Measurements from ENCODE around the gene MAP3K5. TPM values are rescaled to one million over a fixed set of nuclear protein-coding genes. Genes with fewer than 3 reads are reported as not detected.
A peak's percentile ranks its signal among the peaks of the same experiment; 100 is the strongest.

The MAP3K5 gene
- total and polyA plus RNA-seq, 2 of the 8 experiments (the other 6 are each of a cell fraction or from before 2014, with no cell fraction given), result 0.63 to 2.6 TPM

DNA sequence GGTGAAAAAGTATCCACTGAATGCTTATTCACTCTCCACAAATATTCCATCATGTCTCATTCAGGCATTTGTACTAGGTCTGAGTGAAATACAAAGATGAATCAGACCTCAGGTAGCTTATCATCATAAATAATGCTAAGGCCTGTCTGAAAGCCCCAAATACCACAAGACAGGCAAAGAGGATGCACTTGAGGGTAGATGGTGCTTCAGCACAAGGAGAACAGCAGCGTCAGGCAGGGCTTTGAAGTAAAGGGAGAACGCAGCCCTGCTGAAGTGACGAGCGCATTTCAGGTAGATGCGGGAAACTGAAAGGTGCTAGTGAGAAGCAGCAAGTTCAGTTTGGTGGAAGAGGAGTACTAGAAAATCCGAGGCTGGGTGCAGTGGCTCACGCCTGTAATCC lies 38.7 kb downstream of the MAP3K5 start:
- H3K79me1 ChIP-seq (ENCODE audit: low read depth, low read length), result no peaks in the 10 kb centered on the region
- TF ChIP-seq KDM1A (IDR thresholded peaks at IDR 0.05; ENCODE audit: borderline replicate concordance, low read length), result no peak
- no peak for TF ChIP-seq JUND (IDR thresholded peaks at IDR 0.05; ENCODE audit: low read length)

More for the DNA sequence above, 38.7 kb downstream of the MAP3K5 start:
- Histone ChIP-seq H3K27me3 (replicated peaks in 1 of 4; ENCODE audit: control insufficient read depth in 3 of 4, extremely low read depth in 1 of 4, insufficient read depth in 3 of 4, low read length in 3 of 4) (no peaks in the 10 kb centered on the region), H3K4me3 (ENCODE audit: extremely low read depth in 1 of 4, insufficient read depth in 2 of 4, low read depth in 3 of 4, low read length in 4 of 4) (no peak overlapping the region), H3K23ac (ENCODE audit: insufficient read length) (no peak overlapping the region), H3K4ac (replicated peaks; ENCODE audit: insufficient read length, low read depth, low read length) (no peak overlapping the region), H2AFZ (ENCODE audit: low read length) (no peak overlapping the region), H3K4me1 (replicated peaks in 1 of 4; ENCODE audit: control insufficient read depth in 3 of 4, insufficient read depth in 4 of 4, low read length in 3 of 4) (no peaks in the 10 kb centered on the region), H4K8ac (ENCODE audit: extremely low read depth, insufficient read depth, low read length) (no peak overlapping the region), H3K14ac (ENCODE audit: insufficient read length) (no peak overlapping the region), H3K4me2 (ENCODE audit: insufficient read depth in 1 of 2, low read depth in 2 of 2, low read length in 2 of 2) (no peak overlapping the region), H3K56ac (replicated peaks; ENCODE audit: insufficient read length, low read depth, low read length) (no peak overlapping the region), H3K9me3 (ENCODE audit: insufficient read depth in 2 of 2, low read depth in 1 of 2, low read length in 1 of 2) (no peaks in the 10 kb centered on the region), H2AK5ac (ENCODE audit: low read depth, low read length) (0 out of 2 replicates have a peak overlapping the region, but pooled peaks have one; percentile 53), H3K27ac (ENCODE audit: low read depth, low read length) (no peak overlapping the region), H3K79me2 (ENCODE audit: control insufficient read depth in 1 of 2, insufficient read depth in 2 of 2, low read length in 2 of 2) (no peaks in the 10 kb centered on the region), H4K20me1 (replicated peaks in 1 of 2; ENCODE audit: control insufficient read depth in 1 of 2, insufficient read depth in 2 of 2, low read length in 2 of 2) (no peaks in the 10 kb centered on the region), H2BK20ac (ENCODE audit: low read length) (no peak overlapping the region), H2BK5ac (ENCODE audit: low read depth, low read length) (0 out of 2 replicates have a peak overlapping the region, but pooled peaks have one; percentile 66), H3K36me3 (ENCODE audit: control insufficient read depth in 2 of 4, insufficient read depth in 4 of 4, low read length in 3 of 4) (no peaks in the 10 kb centered on the region), H3K23me2 (ENCODE audit: low read depth, low read length) (no peaks in the 10 kb centered on the region), H2BK120ac (replicated peaks; ENCODE audit: low read depth, low read length) (no peak overlapping the region), H3K9ac (replicated peaks in 1 of 4; ENCODE audit: extremely low read depth in 1 of 4, low read depth in 3 of 4, low read length in 3 of 4) (no peak overlapping the region), H4K91ac (replicated peaks; ENCODE audit: insufficient read length, low read length) (no peak overlapping the region), H4K5ac (ENCODE audit: insufficient read length, low read depth, low read length) (no peak overlapping the region), H2BK15ac (ENCODE audit: low read length) (0 out of 2 replicates have a peak overlapping the region, but pooled peaks have one; percentile 19), H2BK12ac (ENCODE audit: low read depth, low read length) (no peak overlapping the region), H3K18ac (ENCODE audit: extremely low read depth, low read length) (no peak overlapping the region)
- no peak for DNase-seq (ENCODE audit: low read depth in 1 of 2, low spot score in 2 of 2)
- 85% methylated on average over 7 of the region's 7 CpGs; no CpG with 5 or more reads in 1 of the 2 experiments for WGBS, 2 experiments (ENCODE audit: extremely low coverage in 1 of 2, insufficient coverage in 1 of 2, insufficient read length in 1 of 2, insufficient replicate concordance in 2 of 2, low coverage in 1 of 2, low lambda C conversion rate in 2 of 2, missing lambda C conversion rate in 1 of 2)
- FAIRE-seq, result no peak
- ChIA-PET POLR2A (ENCODE audit: partially characterized antibody) (no interaction called here), CTCF (ENCODE audit: partially characterized antibody) (interaction anchor here (1.3 kb wide), 1 partner anchor 110 kb away, joined by 4 read pairs; no protein-coding TSS in a partner anchor)

Data from H1 (cell line).